Ovary (tissue), 3 donors: ENCODE measurements around the gene TBX18.

Experiments
- POLR2A ChIP-seq: fragments of 450-650 bp; IDR thresholded peaks from one replicate; pipeline ENCODE4 v1.6.1; 2017; ENCODE audit warnings: antibody characterized with exemption, mild to moderate bottlenecking, moderate library complexity
- TF ChIP-seq, protein P1 (sequence below), 3 donors: fragments of 450-650 bp in 2 of 3; fragments of 200-600 bp in 1 of 3; IDR thresholded peaks; one replicate each; pipeline versions ENCODE4 v1.5.1 to v1.8.0; 2016 to 2022; ENCODE audit warnings: antibody characterized with exemption in 3 of 3, mild to moderate bottlenecking in 1 of 3
- donor health status: DM: no; HTN: no; CAD: no.

DNA sequence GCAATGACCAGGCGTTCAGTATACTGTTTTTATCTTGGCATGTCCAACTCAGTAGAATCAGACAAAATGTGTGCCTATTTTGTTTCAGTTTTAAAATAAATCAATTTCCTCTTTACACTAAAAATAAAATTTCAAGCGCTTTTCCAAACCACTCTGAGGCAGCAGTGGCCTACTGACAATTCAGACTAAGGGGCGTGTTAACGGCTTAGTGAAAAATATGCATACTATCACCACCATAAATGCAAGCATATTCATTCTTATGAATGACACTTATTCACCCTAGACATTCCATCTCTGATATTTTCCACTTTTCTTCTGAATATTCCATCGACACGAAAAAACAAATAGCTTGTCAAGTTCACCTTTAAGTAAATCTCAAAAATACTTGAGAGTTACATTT, 7.5 kb downstream of the TBX18 start:
- TF ChIP-seq, protein P1, sequence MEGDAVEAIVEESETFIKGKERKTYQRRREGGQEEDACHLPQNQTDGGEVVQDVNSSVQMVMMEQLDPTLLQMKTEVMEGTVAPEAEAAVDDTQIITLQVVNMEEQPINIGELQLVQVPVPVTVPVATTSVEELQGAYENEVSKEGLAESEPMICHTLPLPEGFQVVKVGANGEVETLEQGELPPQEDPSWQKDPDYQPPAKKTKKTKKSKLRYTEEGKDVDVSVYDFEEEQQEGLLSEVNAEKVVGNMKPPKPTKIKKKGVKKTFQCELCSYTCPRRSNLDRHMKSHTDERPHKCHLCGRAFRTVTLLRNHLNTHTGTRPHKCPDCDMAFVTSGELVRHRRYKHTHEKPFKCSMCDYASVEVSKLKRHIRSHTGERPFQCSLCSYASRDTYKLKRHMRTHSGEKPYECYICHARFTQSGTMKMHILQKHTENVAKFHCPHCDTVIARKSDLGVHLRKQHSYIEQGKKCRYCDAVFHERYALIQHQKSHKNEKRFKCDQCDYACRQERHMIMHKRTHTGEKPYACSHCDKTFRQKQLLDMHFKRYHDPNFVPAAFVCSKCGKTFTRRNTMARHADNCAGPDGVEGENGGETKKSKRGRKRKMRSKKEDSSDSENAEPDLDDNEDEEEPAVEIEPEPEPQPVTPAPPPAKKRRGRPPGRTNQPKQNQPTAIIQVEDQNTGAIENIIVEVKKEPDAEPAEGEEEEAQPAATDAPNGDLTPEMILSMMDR (IDR thresholded peaks at IDR 0.05) = no peak
- no peak for TF ChIP-seq POLR2A
